A549 (cell line): ENCODE measurements around the gene RCC1. TPM values are rescaled to one million over a fixed set of nuclear protein-coding genes. Genes with fewer than 3 reads are reported as not detected.
A peak's percentile ranks its signal among the peaks of the same experiment; 100 is the strongest.

Experiments
- ATAC-seq, 2 experiments: fragments of 200-7000 bp in 1 of 2; fragments of >200 bp in 1 of 2; cut with Nextera tagmentation in 1 of 2; cut with Tn5 transposase in 1 of 2; 3 replicates each; pipeline versions ENCODE4 v1.8.0 to v1.9.1; 2018 to 2020; ENCODE audit warnings: mild to moderate bottlenecking in 1 of 2, moderate library complexity in 1 of 2
- CTCF ChIA-PET: fragments of 300-600 bp; sonication (Branson Sonifier 250); formaldehyde crosslinking; extraction: SDS; loops from one replicate; lab custom pipeline; 2021; ENCODE audit warnings: antibody characterized with exemption, inconsistent platforms; lab: Yijun Ruan, JAX
- POLR2A ChIA-PET: fragments of 350-600 bp; formaldehyde crosslinking; extraction: SDS; loops from one replicate; lab custom pipeline; 2021; ENCODE audit warnings: antibody characterized with exemption, inconsistent platforms; lab: Yijun Ruan, JAX
- DNase-seq, 2 experiments: peaks; one replicate each; pipeline versions ENCODE4 v3.0.0 to v3.0.0-alpha.2; 2011 to 2016; ENCODE audit warnings: low read depth in 1 of 2, low spot score in 1 of 2
- FAIRE-seq: peaks from 2 replicates; lab custom pipeline; 2011; peaks lifted over from hg19 to GRCh38; lab: Jason Lieb, UNC
- H3K27ac ChIP-seq, 2 experiments: fragments of >200 bp; sonication (Bioruptor Twin); formaldehyde crosslinking; 3 replicates each; pipeline ENCODE4 v1.5.1; 2016 to 2017
- H3K4me1 ChIP-seq: fragments of >200 bp; sonication (Bioruptor Twin); formaldehyde crosslinking; 3 replicates; pipeline ENCODE4 v1.6.1; 2016
- H3K4me2 ChIP-seq: fragments of >200 bp; sonication (Bioruptor Twin); formaldehyde crosslinking; 3 replicates; pipeline ENCODE4 v1.6.1; 2016
- H3K4me3 ChIP-seq: fragments of >200 bp; sonication (Bioruptor Twin); formaldehyde crosslinking; 3 replicates; pipeline ENCODE4 v1.5.1; 2016
- H3K9me3 ChIP-seq: fragments of >200 bp; sonication (Bioruptor Twin); formaldehyde crosslinking; 3 replicates; pipeline ENCODE4 v1.6.1; 2016
- ATOH8 ChIP-seq: fragments of 250-450 bp; sonication (Bioruptor Pico); IDR thresholded peaks from 2 replicates; pipeline ENCODE4 v1.5.0; 2020; ENCODE audit warnings: low read depth, mild to moderate bottlenecking, moderate library complexity
- BCL3 ChIP-seq: fragments of >200 bp; sonication (Bioruptor Twin); formaldehyde crosslinking; IDR thresholded peaks from 3 replicates; pipeline ENCODE4 v1.6.1; 2016
- CBX8 ChIP-seq: fragments of 200-600 bp; sonication (generic); IDR thresholded peaks from 2 replicates; pipeline ENCODE4 v1.6.1; 2016
- CEBPB ChIP-seq, 2 experiments: fragments of >200 bp in 1 of 2; sonication (Bioruptor Twin) in 1 of 2; formaldehyde crosslinking in 1 of 2; IDR thresholded peaks; 2 replicates each; pipeline ENCODE4 v1.6.1; 2012 to 2016
- EHF ChIP-seq: fragments of 250-450 bp; sonication (Bioruptor Pico); IDR thresholded peaks from 2 replicates; pipeline ENCODE4 v1.5.0; 2020; ENCODE audit warnings: mild to moderate bottlenecking
- EP300 ChIP-seq, 2 experiments: fragments of >200 bp; sonication (Bioruptor Twin); formaldehyde crosslinking; IDR thresholded peaks; 2 replicates in 1 of 2; 3 replicates in 1 of 2; pipeline ENCODE4 v1.6.1; 2016 to 2017
- FOSB ChIP-seq: fragments of 250-450 bp; sonication (Bioruptor Pico); IDR thresholded peaks from 2 replicates; pipeline ENCODE4 v1.5.0; 2020; ENCODE audit warnings: mild to moderate bottlenecking, moderate library complexity
- HES2 ChIP-seq: fragments of >200 bp; sonication (Bioruptor Twin); formaldehyde crosslinking; IDR thresholded peaks from 2 replicates; pipeline ENCODE4 v1.6.1; 2016
- HOXA7 ChIP-seq: fragments of 250-450 bp; sonication (Bioruptor Pico); IDR thresholded peaks from 2 replicates; pipeline ENCODE4 v1.5.0; 2020; ENCODE audit warnings: mild to moderate bottlenecking, moderate library complexity
- HOXB13 ChIP-seq: fragments of 250-450 bp; sonication (Bioruptor Pico); IDR thresholded peaks from 2 replicates; pipeline ENCODE4 v1.5.0; 2020; ENCODE audit warnings: low read depth, mild to moderate bottlenecking, moderate library complexity
- HOXB5 ChIP-seq: fragments of 250-450 bp; sonication (Bioruptor Pico); IDR thresholded peaks from 2 replicates; pipeline ENCODE4 v1.5.0; 2020; ENCODE audit warnings: mild to moderate bottlenecking, moderate library complexity
- JUN ChIP-seq, 2 experiments: fragments of >200 bp; sonication (Bioruptor Twin); formaldehyde crosslinking; IDR thresholded peaks; 2 replicates in 1 of 2; 3 replicates in 1 of 2; pipeline ENCODE4 v1.6.1; 2016 to 2017
- POLR2A ChIP-seq: IDR thresholded peaks from 2 replicates; pipeline ENCODE4 v1.6.1; 2012; ENCODE audit warnings: mild to moderate bottlenecking, low read length
- RAD21 ChIP-seq, 2 experiments: fragments of >200 bp in 1 of 2; sonication (Bioruptor Twin) in 1 of 2; formaldehyde crosslinking in 1 of 2; IDR thresholded peaks in 1 of 2; conservative IDR thresholded peaks in 1 of 2; 2 replicates in 1 of 2; 3 replicates in 1 of 2; pipeline ENCODE4 v1.6.1; 2012 to 2018; ENCODE audit warnings: inconsistent platforms in 1 of 2
- RARB ChIP-seq: fragments of 250-450 bp; sonication (Bioruptor Pico); IDR thresholded peaks from 2 replicates; pipeline ENCODE4 v1.8.0; 2021; ENCODE audit warnings: mild to moderate bottlenecking, moderate library complexity
- TFCP2L1 ChIP-seq: fragments of 250-450 bp; sonication (Bioruptor Pico); IDR thresholded peaks from 2 replicates; pipeline ENCODE4 v1.5.0; 2021; ENCODE audit warnings: mild to moderate bottlenecking
- TP53 ChIP-seq: fragments of 250-450 bp; sonication (Bioruptor Pico); IDR thresholded peaks from 2 replicates; pipeline ENCODE4 v1.5.0; 2021; ENCODE audit warnings: mild to moderate bottlenecking, moderate library complexity
- ZFP36 ChIP-seq: fragments of 450-650 bp; IDR thresholded peaks from 2 replicates; pipeline ENCODE4 v1.6.1; 2014; ENCODE audit warnings: borderline replicate concordance; ENCODE audit not compliant: partially characterized antibody
- WGBS: methylation state at CpG from one replicate; pipeline ENCODE4 v1.1.6; 2017; ENCODE audit errors: missing lambda C conversion rate; 5-methylcytosine and 5-hydroxymethylcytosine counted together
- polyA plus RNA-seq, 4 experiments: library from polyadenylated mRNA; depleted of rRNA in 3 of 4; stranded (reverse); fragments of >200 nt; fragmentation: RNase III in 1 of 4; extraction: RNeasy Plus Mini Kit Qiagen cat#74134 plus additional on column Dnase treatment in 1 of 4; gene quantifications; 2 replicates in 3 of 4; 3 replicates in 1 of 4; pipeline ENCODE4 v1.2.3, GENCODE V29; 2011 to 2017
- TF ChIP-seq, protein P1 (sequence below): IDR thresholded peaks from 2 replicates; pipeline ENCODE4 v1.6.1; 2012
- TF ChIP-seq, protein P2 (sequence below): fragments of 250-450 bp; sonication (Bioruptor Pico); IDR thresholded peaks from 2 replicates; pipeline ENCODE4 v1.5.0; 2021; ENCODE audit warnings: mild to moderate bottlenecking, moderate library complexity, borderline replicate concordance

RCC1 gene
- polyA plus RNA-seq, 2 of the 4 experiments (the other 2 are of a cell fraction): 42.1 to 70.3 TPM

- no peak for TF ChIP-seq CEBPB (IDR thresholded peaks at IDR 0.05)
Observed at GRCh38 chr1:28508435-28508754, 2.6 kb downstream of the RCC1 start (continued).

DNA sequence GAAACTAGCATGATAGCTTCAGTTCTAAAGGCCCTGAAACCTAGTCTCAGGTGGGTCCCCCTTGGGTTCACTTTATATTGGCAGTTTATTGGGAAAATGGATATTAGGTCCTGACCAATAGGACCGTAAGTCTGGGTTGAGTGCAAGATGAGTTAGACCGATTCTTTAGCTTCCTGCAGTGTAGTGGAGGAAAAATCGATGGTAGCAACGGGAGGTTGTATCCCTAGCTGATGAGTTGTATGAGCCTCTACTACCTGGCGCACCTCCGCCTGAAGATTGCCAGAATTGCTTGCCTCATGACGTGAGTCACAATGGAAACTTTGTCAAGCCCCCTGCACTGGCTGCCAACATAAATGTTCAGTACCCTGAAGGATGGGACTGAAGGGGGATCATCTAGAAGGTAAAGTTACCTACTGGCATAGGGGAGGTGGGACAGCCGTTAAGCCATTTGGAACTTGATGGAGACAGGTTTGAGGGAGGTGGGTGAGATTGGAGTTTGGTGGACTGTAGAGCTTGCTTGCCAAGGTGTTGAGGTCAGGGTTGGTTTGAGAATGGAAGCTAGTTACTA is 3.9 kb downstream of the RCC1 start:
- POLR2A ChIA-PET: interaction anchor here (1.0 to 1.8 kb wide), 3 partner anchors 93 to 150 kb away, joined by 3 to 6 read pairs (median 3); no protein-coding TSS in a partner anchor
- 50% methylated on average over 8 of the region's 8 CpGs for WGBS
- TF ChIP-seq HOXB13 (CRISPR knock-in tag): no peak
- peak; percentile 87 for TF ChIP-seq HOXA7
- no peak for TF ChIP-seq CBX8
- 0 out of 2 replicates have a peak, but pooled peaks have one; percentile 11 for TF ChIP-seq EHF
- peak; percentile 12; the same call in 1 of the 2 replicates for TF ChIP-seq TFCP2L1 (CRISPR knock-in tag)
- 0 out of 2 replicates have a peak, but pooled peaks have one; percentile 10 for TF ChIP-seq POLR2A
- TF ChIP-seq, protein P1, sequence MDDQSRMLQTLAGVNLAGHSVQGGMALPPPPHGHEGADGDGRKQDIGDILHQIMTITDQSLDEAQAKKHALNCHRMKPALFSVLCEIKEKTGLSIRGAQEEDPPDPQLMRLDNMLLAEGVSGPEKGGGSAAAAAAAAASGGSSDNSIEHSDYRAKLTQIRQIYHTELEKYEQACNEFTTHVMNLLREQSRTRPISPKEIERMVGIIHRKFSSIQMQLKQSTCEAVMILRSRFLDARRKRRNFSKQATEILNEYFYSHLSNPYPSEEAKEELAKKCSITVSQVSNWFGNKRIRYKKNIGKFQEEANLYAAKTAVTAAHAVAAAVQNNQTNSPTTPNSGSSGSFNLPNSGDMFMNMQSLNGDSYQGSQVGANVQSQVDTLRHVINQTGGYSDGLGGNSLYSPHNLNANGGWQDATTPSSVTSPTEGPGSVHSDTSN: no peak
- TF ChIP-seq FOSB (CRISPR knock-in tag): peak; percentile 86
- peak; percentile 61; the same call in 1 of the 2 replicates for TF ChIP-seq RARB (CRISPR knock-in tag)
- no peak for TF ChIP-seq ZFP36
- no peak for TF ChIP-seq RAD21 (conservative IDR thresholded peaks at IDR 0.05 in 1 of 2, IDR thresholded peaks at IDR 0.05 in 1 of 2)
- TF ChIP-seq HES2: no peak
- TF ChIP-seq TP53 (CRISPR knock-in tag): peak; percentile 31; the same call in 1 of the 2 replicates
- TF ChIP-seq ATOH8 (CRISPR knock-in tag): 0 out of 2 replicates have a peak, but pooled peaks have one; percentile 32
- peak; percentile 4; the same call in 1 of the 2 replicates for TF ChIP-seq HOXB5
- TF ChIP-seq, protein P2, sequence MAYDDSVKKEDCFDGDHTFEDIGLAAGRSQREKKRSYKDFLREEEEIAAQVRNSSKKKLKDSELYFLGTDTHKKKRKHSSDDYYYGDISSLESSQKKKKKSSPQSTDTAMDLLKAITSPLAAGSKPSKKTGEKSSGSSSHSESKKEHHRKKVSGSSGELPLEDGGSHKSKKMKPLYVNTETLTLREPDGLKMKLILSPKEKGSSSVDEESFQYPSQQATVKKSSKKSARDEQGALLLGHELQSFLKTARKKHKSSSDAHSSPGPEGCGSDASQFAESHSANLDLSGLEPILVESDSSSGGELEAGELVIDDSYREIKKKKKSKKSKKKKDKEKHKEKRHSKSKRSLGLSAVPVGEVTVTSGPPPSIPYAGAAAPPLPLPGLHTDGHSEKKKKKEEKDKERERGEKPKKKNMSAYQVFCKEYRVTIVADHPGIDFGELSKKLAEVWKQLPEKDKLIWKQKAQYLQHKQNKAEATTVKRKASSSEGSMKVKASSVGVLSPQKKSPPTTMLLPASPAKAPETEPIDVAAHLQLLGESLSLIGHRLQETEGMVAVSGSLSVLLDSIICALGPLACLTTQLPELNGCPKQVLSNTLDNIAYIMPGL (CRISPR knock-in tag): 0 out of 2 replicates have a peak, but pooled peaks have one; percentile 12
- TF ChIP-seq EP300 (IDR thresholded peaks at IDR 0.05): no peak
- peak; percentile 35 for TF ChIP-seq BCL3
- peak in 1 of 2 experiments; percentile 5; a peak in 1 of 5 replicates for TF ChIP-seq JUN (IDR thresholded peaks at IDR 0.05)
- Histone ChIP-seq H3K9me3 (no peaks in the 10 kb centered on the region), H3K4me3 (peak overlapping the region; percentile 99), H3K4me1 (peaks cover 47% of the 10 kb centered on the region), H3K27ac (peak overlapping the region; percentile 94 to 99), H3K4me2 (peak overlapping the region; percentile 97)
- DNase-seq (no peak), ATAC-seq (no peak), FAIRE-seq (no peak)
- CTCF ChIA-PET: interaction anchor here (1.0 kb wide), 2 partner anchors 9 to 261 kb away, joined by 3 read pairs; no protein-coding TSS in a partner anchor
